Cardiac muscle cell (in vitro differentiated cells and primary cell): ENCODE data around the gene F10. TPM values are rescaled to one million over a fixed set of nuclear protein-coding genes. Genes with fewer than 3 reads are reported as not detected.

ENCODE experiments used
- DNase-seq, 2 donors: peaks; one replicate each; pipeline versions ENCODE4 v3.0.0 to v3.0.0-alpha.2; 2010 to 2017; ENCODE audit warnings: low read depth in 1 of 2, low spot score in 1 of 2
- H3K27ac ChIP-seq: fragments of 200-600 bp; sonication (generic); 2 replicates; pipeline ENCODE4 v1.5.1; 2016
- H3K27me3 ChIP-seq: fragments of 200-600 bp; sonication (generic); 2 replicates; pipeline ENCODE4 v1.6.0; 2016; ENCODE audit warnings: control low read depth
- H3K36me3 ChIP-seq: fragments of 200-600 bp; sonication (generic); 2 replicates; pipeline ENCODE4 v1.5.1; 2016; ENCODE audit warnings: control low read depth
- H3K4me1 ChIP-seq: fragments of 200-600 bp; sonication (generic); 2 replicates; pipeline ENCODE4 v1.8.1; 2017; ENCODE audit warnings: low read depth, mild to moderate bottlenecking, mixed run types
- H3K4me3 ChIP-seq: fragments of 200-600 bp; sonication (generic); 2 replicates; pipeline ENCODE4 v1.5.1; 2016; ENCODE audit warnings: mild to moderate bottlenecking
- H3K9me3 ChIP-seq: fragments of 200-600 bp; sonication (generic); 2 replicates; pipeline ENCODE4 v1.5.1; 2017; ENCODE audit warnings: low read depth, mild to moderate bottlenecking, control low read depth
- polyA plus RNA-seq: library from polyadenylated mRNA; unstranded; fragments of >200 nt; fragmentation: Nextera tagmentation; extraction: Ambion mirVana; gene quantifications from 2 replicates; pipeline ENCODE4 v1.2.1, GENCODE V29; 2016
- total RNA-seq: library from RNA; depleted of rRNA; stranded (reverse); fragments of >200 nt; gene quantifications from 2 replicates; pipeline ENCODE4 v1.2.3, GENCODE V29; 2016
- TF ChIP-seq, protein P1 (sequence below): IDR thresholded peaks from 2 replicates; pipeline ENCODE4 v1.5.1; 2012; ENCODE audit warnings: low read depth, mild to moderate bottlenecking, low read length

F10 gene
- total and polyA plus RNA-seq, 2 experiments from 2014 or later: 4.0 to 6.6 TPM

DNA sequence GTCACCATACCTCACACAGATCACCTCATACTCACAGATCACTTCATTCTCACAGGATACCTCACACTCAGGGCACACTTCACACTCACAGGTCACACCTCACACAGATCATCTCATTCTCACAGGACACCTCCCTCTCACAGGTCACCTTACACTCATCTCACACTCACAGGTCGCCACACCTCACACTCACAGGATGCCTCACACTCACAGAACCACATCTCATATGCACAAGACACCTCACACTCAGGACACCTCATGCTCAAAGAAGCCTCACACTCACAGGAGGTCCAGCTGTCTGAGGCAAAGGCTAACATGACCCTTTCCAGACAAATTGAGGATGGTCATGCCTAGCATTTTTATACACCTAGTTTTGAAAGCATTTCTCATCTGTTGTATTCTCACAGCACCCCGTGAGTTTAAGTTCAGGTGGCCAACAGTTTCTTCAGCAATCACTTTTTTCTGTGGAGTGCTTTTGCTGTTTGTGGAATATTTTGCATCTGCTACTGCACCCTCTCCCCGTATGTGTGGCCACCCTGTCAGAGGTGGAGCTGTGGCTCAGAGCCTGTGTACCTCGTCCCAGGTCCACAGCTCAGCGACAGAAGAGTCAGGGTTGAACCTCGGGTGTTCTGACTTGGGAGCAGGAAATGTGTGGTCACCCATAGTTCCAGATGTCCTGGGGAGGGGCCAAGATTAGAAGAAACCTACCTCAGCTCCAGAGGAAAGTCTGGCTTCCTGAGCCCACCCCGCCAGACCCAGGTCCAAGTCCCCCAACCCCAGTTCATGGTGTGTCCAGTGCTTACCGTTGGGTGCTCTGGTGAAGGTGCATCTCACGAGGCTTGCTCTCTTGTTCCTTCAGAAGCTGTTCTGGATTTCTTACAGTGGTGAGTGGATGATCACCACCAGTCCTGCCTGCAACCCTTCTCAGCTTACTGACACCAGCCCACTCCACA lies 9.4 kb upstream of the F10 start:
- TF ChIP-seq, protein P1, sequence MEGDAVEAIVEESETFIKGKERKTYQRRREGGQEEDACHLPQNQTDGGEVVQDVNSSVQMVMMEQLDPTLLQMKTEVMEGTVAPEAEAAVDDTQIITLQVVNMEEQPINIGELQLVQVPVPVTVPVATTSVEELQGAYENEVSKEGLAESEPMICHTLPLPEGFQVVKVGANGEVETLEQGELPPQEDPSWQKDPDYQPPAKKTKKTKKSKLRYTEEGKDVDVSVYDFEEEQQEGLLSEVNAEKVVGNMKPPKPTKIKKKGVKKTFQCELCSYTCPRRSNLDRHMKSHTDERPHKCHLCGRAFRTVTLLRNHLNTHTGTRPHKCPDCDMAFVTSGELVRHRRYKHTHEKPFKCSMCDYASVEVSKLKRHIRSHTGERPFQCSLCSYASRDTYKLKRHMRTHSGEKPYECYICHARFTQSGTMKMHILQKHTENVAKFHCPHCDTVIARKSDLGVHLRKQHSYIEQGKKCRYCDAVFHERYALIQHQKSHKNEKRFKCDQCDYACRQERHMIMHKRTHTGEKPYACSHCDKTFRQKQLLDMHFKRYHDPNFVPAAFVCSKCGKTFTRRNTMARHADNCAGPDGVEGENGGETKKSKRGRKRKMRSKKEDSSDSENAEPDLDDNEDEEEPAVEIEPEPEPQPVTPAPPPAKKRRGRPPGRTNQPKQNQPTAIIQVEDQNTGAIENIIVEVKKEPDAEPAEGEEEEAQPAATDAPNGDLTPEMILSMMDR: no peak
- no peak for DNase-seq

DNA sequence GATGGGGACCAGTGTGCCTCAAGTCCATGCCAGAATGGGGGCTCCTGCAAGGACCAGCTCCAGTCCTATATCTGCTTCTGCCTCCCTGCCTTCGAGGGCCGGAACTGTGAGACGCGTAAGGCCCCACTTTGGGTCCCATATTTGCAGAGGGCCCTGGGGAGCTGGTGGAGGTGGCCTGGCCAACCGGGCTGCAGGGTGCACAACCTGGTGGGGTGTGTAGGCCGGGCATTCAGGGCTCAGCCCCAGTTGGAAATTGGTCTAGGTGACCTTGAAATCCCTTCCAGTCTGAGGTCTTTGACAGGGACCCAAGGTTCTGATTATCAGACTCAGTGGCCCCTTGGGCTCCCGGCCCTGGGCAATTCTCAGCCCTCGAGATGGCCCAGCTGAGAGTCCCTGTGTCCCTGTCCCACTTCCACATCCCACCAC lies 8.7 kb upstream of the F10 start:
- Histone ChIP-seq H3K36me3 (no peaks in the 10 kb centered on the region), H3K4me1 (no peaks in the 10 kb centered on the region), H3K4me3 (no peak overlapping the region), H3K9me3 (no peaks in the 10 kb centered on the region), H3K27me3 (peaks cover 94% of the 10 kb centered on the region), H3K27ac (no peak overlapping the region)
- DNase-seq: no peak
- TF ChIP-seq, protein P1: no peak

More for the DNA sequence above, 9.4 kb upstream of the F10 start:
- Histone ChIP-seq H3K4me1 (no peaks in the 10 kb centered on the region), H3K9me3 (no peaks in the 10 kb centered on the region), H3K4me3 (no peak overlapping the region), H3K36me3 (no peaks in the 10 kb centered on the region), H3K27ac (no peak overlapping the region), H3K27me3 (peaks cover 87% of the 10 kb centered on the region)

GRCh38 chr13:113114511-113115362 lies 7.9 kb upstream of the F10 start:
- H3K4me1 ChIP-seq: no peaks in the 10 kb centered on the region
- H3K9me3 ChIP-seq: no peaks in the 10 kb centered on the region
- no peak for DNase-seq
- H3K27me3 ChIP-seq: peaks cover 95% of the 10 kb centered on the region
- no peak overlapping the region for H3K4me3 ChIP-seq
- no peaks in the 10 kb centered on the region for H3K36me3 ChIP-seq
- TF ChIP-seq, protein P1: no peak
- no peak overlapping the region for H3K27ac ChIP-seq

GRCh38 chr13:113115363-113116205 lies 7.0 kb upstream of the F10 start:
- TF ChIP-seq, protein P1: no peak
- H3K4me3 ChIP-seq: no peak overlapping the region
- peaks cover 95% of the 10 kb centered on the region for H3K27me3 ChIP-seq
- DNase-seq: no peak
- no peaks in the 10 kb centered on the region for H3K9me3 ChIP-seq
- no peak overlapping the region for H3K27ac ChIP-seq
- no peaks in the 10 kb centered on the region for H3K36me3 ChIP-seq
- H3K4me1 ChIP-seq: no peaks in the 10 kb centered on the region

DNA sequence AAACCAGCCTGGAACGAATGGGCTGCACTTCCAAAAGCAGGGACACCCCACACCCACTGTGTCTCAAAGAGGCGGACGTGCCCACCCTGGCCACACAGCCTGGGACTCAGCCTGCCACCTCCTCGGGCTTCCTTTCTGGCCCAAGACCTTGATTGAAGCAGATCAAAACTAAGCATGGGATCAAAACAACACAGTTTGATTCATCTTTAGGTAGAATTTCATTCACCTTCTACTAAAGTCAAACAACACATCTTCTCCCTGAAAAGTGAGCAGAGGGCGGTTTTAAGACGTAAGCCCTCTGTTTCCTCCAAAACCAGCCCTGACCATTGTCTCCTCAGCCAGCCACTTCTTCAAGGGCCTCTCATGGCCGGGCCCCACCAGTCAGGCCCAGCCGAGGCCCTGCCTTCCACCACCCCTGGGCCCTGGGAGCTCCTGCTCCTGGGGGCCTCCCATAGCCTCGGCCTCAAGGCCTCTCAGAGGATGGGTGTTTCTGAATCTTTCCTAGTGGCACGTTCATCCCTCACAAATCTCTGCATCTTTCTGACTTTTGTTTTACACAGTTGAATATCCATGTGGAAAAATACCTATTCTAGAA lies 6.3 kb upstream of the F10 start:
- TF ChIP-seq, protein P1: no peak
- DNase-seq: no peak
- Histone ChIP-seq H3K27me3 (peaks cover 95% of the 10 kb centered on the region), H3K27ac (no peak overlapping the region), H3K9me3 (no peaks in the 10 kb centered on the region), H3K4me1 (no peaks in the 10 kb centered on the region), H3K4me3 (no peak overlapping the region), H3K36me3 (no peaks in the 10 kb centered on the region)
